SK-N-MC (cell line): ENCODE data around the gene FXYD1.

Experiments
- DNase-seq: peaks from one replicate; pipeline ENCODE4 v3.0.0-alpha.2; 2011; ENCODE audit warnings: low read depth, low spot score
- H3K27ac ChIP-seq: fragments of 200-600 bp; sonication (generic); 2 replicates; pipeline ENCODE4 v1.5.1; 2016; ENCODE audit warnings: mixed run types
- H3K36me3 ChIP-seq: fragments of 200-600 bp; sonication (generic); 2 replicates; pipeline ENCODE4 v1.6.1; 2017; ENCODE audit warnings: antibody characterized with exemption, low read length, mixed read lengths; ENCODE audit not compliant: insufficient read depth
- H3K4me3 ChIP-seq: fragments of 200-600 bp; sonication (generic); 2 replicates; pipeline ENCODE4 v1.5.1; 2016
- H3K9ac ChIP-seq: fragments of 200-600 bp; sonication (generic); 2 replicates; pipeline ENCODE4 v1.8.0; 2017; ENCODE audit warnings: mixed run types, mixed read lengths; ENCODE audit not compliant: insufficient read length
- H3K9me3 ChIP-seq: fragments of 200-600 bp; sonication (generic); 2 replicates; pipeline ENCODE4 v1.6.1; 2017; ENCODE audit warnings: low read depth, mild to moderate bottlenecking, antibody characterized with exemption, low read length, moderate library complexity, mixed read lengths
- EZH2 ChIP-seq: fragments of 200-600 bp; sonication (generic); IDR thresholded peaks from one replicate; pipeline ENCODE4 v1.6.1; 2017; ENCODE audit warnings: antibody characterized with exemption
- FOXP2 ChIP-seq: optimal IDR thresholded peaks from 2 replicates; pipeline ENCODE3; 2011; ENCODE audit warnings: mild to moderate bottlenecking, moderate library complexity; ENCODE audit not compliant: insufficient read depth; ENCODE audit errors: extremely low read length, control extremely low read depth
- POLR2AphosphoS5 ChIP-seq: IDR thresholded peaks from 2 replicates; pipeline ENCODE4 v1.6.1; 2012; ENCODE audit warnings: mild to moderate bottlenecking, low read depth, low read length, borderline replicate concordance

The FXYD1 gene

GRCh38 chr19:35135389-35135909, 3.2 kb upstream of the FXYD1 start:
- H3K36me3 ChIP-seq, result no peaks in the 10 kb centered on the region
- no peak overlapping the region for H3K9ac ChIP-seq
- H3K4me3 ChIP-seq, result no peak overlapping the region
- no peak overlapping the region for H3K27ac ChIP-seq
- DNase-seq, result no peak
- TF ChIP-seq EZH2 (no peak), FOXP2 (no peak), POLR2AphosphoS5 (no peak)
- no peaks in the 10 kb centered on the region for H3K9me3 ChIP-seq

GRCh38 chr19:35136231-35136630, 2.4 kb upstream of the FXYD1 start:
- no peak for DNase-seq
- TF ChIP-seq FOXP2 (no peak), POLR2AphosphoS5 (no peak), EZH2 (no peak)
- Histone ChIP-seq H3K4me3 (no peak overlapping the region), H3K36me3 (no peaks in the 10 kb centered on the region), H3K27ac (no peak overlapping the region), H3K9ac (no peak overlapping the region), H3K9me3 (no peaks in the 10 kb centered on the region)

- Histone ChIP-seq H3K4me3 (no peak overlapping the region), H3K27ac (no peak overlapping the region), H3K9me3 (no peaks in the 10 kb centered on the region), H3K9ac (no peak overlapping the region), H3K36me3 (no peaks in the 10 kb centered on the region)
- no peak for TF ChIP-seq POLR2AphosphoS5
- TF ChIP-seq EZH2, result peak; percentile 39
- no peak for TF ChIP-seq FOXP2
- no peak for DNase-seq
Observed at GRCh38 chr19:35136977-35137702, 1.5 kb upstream of the FXYD1 start.

GRCh38 chr19:35140207-35140961, 1.8 kb downstream of the FXYD1 start:
- H3K27ac ChIP-seq, result no peak overlapping the region
- no peak for DNase-seq
- no peak overlapping the region for H3K9ac ChIP-seq
- no peak for TF ChIP-seq FOXP2
- TF ChIP-seq POLR2AphosphoS5, result no peak
- no peaks in the 10 kb centered on the region for H3K9me3 ChIP-seq
- no peaks in the 10 kb centered on the region for H3K36me3 ChIP-seq
- no peak overlapping the region for H3K4me3 ChIP-seq

GRCh38 chr19:35140962-35141836, 2.6 kb downstream of the FXYD1 start:
- no peak for TF ChIP-seq POLR2AphosphoS5
- no peak for TF ChIP-seq FOXP2
- TF ChIP-seq EZH2, result no peak
- no peak overlapping the region for H3K27ac ChIP-seq
- no peak overlapping the region; the same call in 1 of the 2 replicates for H3K4me3 ChIP-seq

GRCh38 chr19:35141837-35142605, 3.4 kb downstream of the FXYD1 start:
- Histone ChIP-seq H3K4me3 (peak overlapping the region; percentile 42; the same call in 1 of the 2 replicates), H3K9ac (no peak overlapping the region), H3K9me3 (no peaks in the 10 kb centered on the region), H3K36me3 (no peaks in the 10 kb centered on the region), H3K27ac (no peak overlapping the region)
- TF ChIP-seq FOXP2, result no peak
- no peak for TF ChIP-seq POLR2AphosphoS5
- no peak for TF ChIP-seq EZH2
- no peak for DNase-seq

More at GRCh38 chr19:35140962-35141836, 2.6 kb downstream of the FXYD1 start:
- no peak for DNase-seq
- Histone ChIP-seq H3K9ac (no peak overlapping the region), H3K9me3 (no peaks in the 10 kb centered on the region), H3K36me3 (no peaks in the 10 kb centered on the region)

- H3K9ac ChIP-seq, result no peak overlapping the region
- no peak for DNase-seq
- no peaks in the 10 kb centered on the region for H3K9me3 ChIP-seq
- peak overlapping the region; percentile 42; the same call in 1 of the 2 replicates for H3K4me3 ChIP-seq
- H3K27ac ChIP-seq, result no peak overlapping the region
- TF ChIP-seq EZH2 (no peak), FOXP2 (no peak), POLR2AphosphoS5 (no peak)
- no peaks in the 10 kb centered on the region for H3K36me3 ChIP-seq
Observed at GRCh38 chr19:35142606-35143230, 4.1 kb downstream of the FXYD1 start.
